Stimulated activated CD8-positive, alpha-beta memory T cell treated with anti-CD3 and anti-CD28 coated beads, Interleukin-15, amount 100 ng/mL, for 48 hours (primary cell): ENCODE measurements around the gene USP46.

ENCODE experiments used
- DNase-seq, 2 donors: peaks; one replicate each; pipeline ENCODE4 v3.0.0-alpha.2; 2020; ENCODE audit warnings: low read depth in 2 of 2

Gene USP46, protein sequence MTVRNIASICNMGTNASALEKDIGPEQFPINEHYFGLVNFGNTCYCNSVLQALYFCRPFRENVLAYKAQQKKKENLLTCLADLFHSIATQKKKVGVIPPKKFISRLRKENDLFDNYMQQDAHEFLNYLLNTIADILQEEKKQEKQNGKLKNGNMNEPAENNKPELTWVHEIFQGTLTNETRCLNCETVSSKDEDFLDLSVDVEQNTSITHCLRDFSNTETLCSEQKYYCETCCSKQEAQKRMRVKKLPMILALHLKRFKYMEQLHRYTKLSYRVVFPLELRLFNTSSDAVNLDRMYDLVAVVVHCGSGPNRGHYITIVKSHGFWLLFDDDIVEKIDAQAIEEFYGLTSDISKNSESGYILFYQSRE

GRCh38 chr4:52659001-52659721, at the start of gene USP46:
Gene USP46 (minus strand): TSS chr4:52659301. CDS start chr4:52659150, 151 bp downstream.
- peak; percentile 32 to 41 for DNase-seq

DNA sequence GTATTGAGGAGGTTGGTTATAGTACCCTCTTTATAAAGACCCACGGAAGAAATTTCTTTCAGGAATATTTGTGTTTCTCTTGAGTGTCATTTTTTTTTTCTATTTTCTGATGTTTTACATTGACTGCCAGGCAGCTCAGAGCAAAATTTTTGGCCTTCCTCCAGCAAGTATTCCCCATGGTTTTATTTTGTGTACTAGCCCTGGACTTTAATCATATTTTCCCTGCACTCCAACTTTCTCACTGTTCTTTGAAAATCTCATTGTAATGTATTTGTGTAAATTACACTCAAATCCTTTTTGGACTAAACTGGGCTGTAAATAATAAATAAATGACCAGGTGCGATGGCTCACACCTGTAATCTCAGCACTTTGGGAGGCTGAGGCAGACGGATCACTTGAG, 45.6 kb upstream of the USP46 start:
- no peak for DNase-seq

GRCh38 chr4:52704133-52704532, 45.0 kb upstream of the USP46 start:
- no peak for DNase-seq

DNA sequence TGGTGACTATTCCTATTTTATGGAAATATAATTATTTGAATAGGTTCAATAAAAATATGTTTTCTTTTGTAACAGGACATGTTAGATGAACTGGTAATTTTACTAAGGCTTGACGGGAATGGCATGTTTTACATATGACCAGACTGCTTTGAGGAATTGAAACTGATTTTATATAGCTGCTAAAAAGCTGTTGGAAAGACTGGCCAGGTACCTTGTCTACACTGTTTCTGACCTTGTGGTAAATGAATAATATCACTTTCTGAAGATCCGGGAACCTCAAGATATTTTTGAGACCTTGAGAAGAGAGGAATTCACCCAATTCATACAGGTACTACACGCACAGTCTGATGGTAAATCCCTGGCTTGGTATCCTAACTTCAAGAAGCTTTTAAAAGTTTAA, 42.1 kb upstream of the USP46 start:
- DNase-seq, result no peak

GRCh38 chr4:52694936-52695335, 35.8 kb upstream of the USP46 start:
- DNase-seq, result no peak

DNA sequence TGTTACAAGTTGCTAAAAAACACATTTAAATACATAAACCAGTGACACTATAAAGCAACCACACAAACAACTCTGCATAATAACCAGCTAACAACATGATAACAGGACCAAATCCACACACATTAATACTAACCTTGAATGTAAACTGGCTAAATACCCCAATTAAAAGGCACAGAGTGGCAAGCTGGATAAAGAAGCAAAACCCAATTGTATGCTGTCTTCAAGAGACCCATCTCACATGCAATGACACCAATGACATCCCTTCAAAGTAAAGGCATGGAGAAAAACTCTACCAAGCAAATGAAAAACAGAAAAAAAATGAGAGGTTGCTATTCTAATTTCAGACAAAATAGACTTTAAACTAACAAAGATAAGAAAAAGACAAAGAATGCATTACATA, 34.4 kb upstream of the USP46 start:
- DNase-seq, result no peak

GRCh38 chr4:52689096-52689495, 30.0 kb upstream of the USP46 start:
- no peak for DNase-seq

DNA sequence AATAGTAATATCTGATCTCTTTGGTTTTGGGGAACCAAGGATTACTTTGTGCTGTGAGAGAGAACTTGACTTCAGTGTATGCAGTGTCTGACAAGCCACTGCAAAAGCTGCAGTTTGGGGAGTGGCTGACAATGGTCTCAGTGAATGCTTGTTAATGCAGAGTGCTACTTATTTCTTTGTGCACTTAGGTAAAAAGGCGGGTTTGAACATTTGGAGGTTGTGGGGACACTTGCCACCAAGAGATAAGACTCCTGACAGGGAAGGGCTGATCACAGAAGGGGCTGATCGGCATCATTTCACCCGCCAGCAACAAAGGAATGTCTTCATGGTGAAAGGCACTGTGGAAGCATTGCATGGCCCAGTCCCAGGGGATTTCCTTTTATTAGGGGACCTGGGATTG, 28.6 kb upstream of the USP46 start:
- DNase-seq, result no peak

DNA sequence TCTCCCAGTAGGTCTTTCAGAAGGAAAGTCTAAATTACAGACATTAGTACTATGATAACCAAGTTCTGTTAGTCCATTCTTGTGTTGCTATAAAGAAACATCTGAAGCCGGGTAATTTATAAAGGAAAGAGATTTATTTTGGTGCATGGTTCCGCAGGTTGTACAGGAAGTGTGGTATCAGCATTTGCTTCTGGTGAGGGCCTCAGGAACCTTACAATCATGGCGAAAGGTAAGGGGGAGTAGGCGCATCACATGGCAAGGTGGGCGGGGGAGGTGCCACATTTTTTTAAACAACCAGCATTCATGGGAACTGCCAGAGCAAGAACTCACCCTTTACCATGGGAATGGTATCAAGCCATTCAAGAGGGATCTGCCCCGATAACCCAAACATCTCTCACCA, 26.2 kb upstream of the USP46 start:
- no peak for DNase-seq

DNA sequence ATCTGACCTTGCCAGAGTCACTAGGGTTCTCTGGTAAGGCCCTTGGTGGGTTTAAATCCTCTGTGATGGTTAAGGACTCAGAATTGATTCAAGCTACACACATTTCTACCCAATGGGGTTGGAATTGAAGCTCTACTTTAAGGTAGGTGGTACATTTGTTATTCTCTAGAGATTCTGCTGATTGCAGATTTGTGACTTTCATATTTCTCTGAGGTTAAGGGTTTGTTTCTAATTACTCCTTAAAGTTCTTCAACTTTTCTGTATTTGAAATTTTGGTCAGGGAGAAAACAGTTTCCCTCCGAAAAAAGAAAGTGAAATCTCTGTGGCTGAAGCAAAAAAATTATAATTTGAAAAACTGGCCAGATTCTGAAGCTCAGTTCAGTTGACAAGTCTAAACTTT, 25.8 kb upstream of the USP46 start:
- DNase-seq, result no peak

GRCh38 chr4:52680381-52680780, 21.3 kb upstream of the USP46 start:
- no peak for DNase-seq

- no peak for DNase-seq
Observed at GRCh38 chr4:52676536-52676935, 17.4 kb upstream of the USP46 start.

DNA sequence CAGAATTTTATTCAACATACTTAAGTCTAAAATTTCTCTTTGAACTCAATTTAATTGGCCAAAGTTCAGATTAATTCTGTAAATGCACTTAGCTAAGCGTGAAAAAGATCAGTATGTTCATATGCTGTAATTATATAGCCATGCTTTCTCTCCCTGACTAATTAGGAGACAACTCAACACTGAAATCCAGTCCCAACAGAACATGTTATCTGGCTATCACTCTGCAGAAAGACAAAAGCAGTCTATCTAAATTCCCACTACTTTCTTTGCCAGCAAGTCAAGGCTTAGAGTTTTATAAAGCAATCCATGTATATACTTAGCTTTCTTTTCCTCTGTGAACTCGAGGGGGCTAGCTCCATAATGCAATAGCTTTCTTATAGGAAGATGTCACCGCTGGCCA, 16.0 kb upstream of the USP46 start:
- DNase-seq, result no peak

DNA sequence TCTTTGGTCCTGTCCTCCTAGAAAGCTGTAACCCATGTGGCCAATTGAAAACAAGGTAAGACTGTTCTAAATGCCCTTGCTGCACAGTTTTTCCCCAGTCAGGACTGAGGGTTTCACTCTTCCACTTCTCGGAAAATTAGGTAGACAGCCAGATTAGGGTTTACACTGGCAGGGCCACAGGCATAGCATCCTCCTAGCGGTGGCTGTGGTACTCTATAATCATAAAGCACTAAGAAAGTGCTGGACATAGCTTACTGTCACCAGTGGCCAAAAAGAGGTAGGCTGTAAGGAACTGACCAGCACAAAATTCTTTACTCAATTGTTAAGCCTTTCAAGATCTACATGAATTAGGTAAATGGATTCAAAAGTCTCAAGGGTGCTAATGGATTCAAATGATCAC, 11.6 kb upstream of the USP46 start:
- no peak for DNase-seq

DNA sequence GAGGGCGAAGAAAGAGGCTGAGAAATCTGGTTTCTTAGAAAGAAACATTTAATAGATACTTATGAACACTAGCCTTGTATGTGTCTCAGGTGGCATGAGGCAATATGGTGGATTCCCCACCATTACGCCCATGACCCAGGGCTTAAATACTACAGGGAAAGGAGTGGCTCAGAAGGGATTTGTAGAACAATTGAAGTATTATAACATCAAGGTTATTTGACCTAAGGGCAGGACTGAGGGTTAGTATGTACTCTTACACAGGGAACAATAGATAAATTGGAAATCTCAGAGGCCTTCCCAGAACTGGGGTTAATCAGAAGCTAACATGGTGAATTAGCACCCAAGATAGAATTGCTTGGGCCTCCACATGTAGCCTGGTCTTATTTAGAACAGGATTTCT, 11.0 kb upstream of the USP46 start:
- no peak for DNase-seq

DNA sequence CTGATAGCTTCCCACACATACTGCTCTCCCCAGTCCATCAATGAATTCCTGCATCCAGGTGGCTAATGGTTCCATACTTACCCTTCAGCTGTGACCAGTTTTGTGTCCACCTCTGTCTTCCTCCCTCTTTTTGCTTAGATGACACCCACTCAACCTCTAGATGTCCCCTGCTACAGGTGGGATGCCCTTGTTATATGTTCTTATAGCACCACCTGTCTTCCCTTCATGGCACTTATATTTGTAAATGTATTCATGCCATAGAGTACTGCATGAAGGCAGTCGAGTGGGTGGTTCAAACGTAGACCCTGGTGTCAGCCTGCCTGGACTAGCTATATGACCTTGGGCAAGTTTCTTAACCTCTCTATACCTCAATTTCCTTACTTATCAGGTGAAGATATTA, 6.5 kb upstream of the USP46 start:
- no peak for DNase-seq

DNA sequence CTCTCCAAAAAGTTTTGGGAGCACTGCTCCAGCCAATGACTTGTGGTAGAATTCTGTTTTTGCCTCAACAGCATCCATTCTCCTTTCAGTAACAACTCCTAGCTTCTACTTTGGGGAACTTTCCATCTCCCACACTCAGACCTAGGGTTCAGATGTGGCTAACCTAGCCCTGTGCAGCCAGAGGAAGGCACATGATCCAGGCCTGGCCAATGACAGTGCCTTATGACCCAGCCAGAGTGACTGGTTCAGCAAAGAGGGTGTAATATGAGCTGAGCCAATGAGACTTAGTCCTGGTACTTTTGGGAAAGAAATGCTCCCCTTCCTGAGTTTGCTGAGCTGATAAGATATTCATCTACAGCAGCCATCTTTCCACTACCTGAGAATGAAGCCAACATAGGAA, 5.4 kb upstream of the USP46 start:
- DNase-seq, result no peak

GRCh38 chr4:52661966-52662690, 3.0 kb upstream of the USP46 start:
- DNase-seq, result no peak

GRCh38 chr4:52660643-52661042, 1.5 kb upstream of the USP46 start:
- DNase-seq, result no peak

GRCh38 chr4:52659722-52660261, 691 bp upstream of the USP46 start:
- DNase-seq, result no peak

DNA sequence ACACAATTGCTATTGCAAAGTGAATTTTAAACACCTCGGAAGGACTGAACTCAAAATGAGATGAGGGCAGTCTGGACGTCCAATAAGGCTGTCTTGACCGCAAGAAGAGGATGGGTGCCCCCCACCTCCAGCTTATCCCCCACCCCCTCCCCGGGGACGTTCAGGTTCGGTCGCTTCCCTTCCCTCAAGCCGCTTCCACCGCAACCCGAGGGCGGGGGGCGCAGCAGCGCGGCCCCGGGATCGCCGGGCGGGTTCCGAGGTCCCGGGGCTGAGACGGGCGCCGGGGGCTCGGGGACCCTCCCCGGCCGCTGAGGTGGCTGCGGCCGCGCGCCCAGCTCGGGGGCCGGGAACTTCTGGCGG, 480 bp downstream of the USP46 start:
- DNase-seq, result no peak

GRCh38 chr4:52657618-52658501, 1.2 kb downstream of the USP46 start:
- DNase-seq, result no peak
